Psoas muscle (tissue), 8 donors: ENCODE data around the gene GLT1D1. TPM values are rescaled to one million over a fixed set of nuclear protein-coding genes. Genes with fewer than 3 reads are reported as not detected.
A peak's percentile ranks its signal among the peaks of the same experiment; 100 is the strongest.

Source experiments
- ATAC-seq, 4 donors: fragments of 200-7000 bp; cut with Tn5 transposase; one replicate each; pipeline ENCODE4 v1.9.1; 2020; ENCODE audit warnings: moderate library complexity in 3 of 4, mild to moderate bottlenecking in 2 of 4
- DNase-seq, 2 donors: peaks; one replicate each; pipeline ENCODE4 v3.0.0-alpha.2; 2020
- H3K27ac ChIP-seq: fragments of 200-600 bp; one replicate; pipeline ENCODE4 v1.8.0; 2022
- H3K27me3 ChIP-seq, 3 donors: fragments of 200-600 bp in 1 of 3; one replicate each; pipeline versions ENCODE4 v1.6.1 to v1.8.0; 2013 to 2022; ENCODE audit warnings: low read length in 2 of 3, mild to moderate bottlenecking in 2 of 3, moderate library complexity in 1 of 3; ENCODE audit not compliant: insufficient read depth in 3 of 3
- H3K36me3 ChIP-seq, 2 donors: fragments of 200-600 bp in 1 of 2; one replicate each; pipeline versions ENCODE4 v1.6.1 to v1.8.0; 2013 to 2022; ENCODE audit warnings: low read depth in 1 of 2, mild to moderate bottlenecking in 1 of 2, moderate library complexity in 1 of 2; ENCODE audit not compliant: insufficient read depth in 1 of 2
- H3K4me1 ChIP-seq: fragments of 200-600 bp; one replicate; pipeline ENCODE4 v1.8.0; 2022
- H3K4me3 ChIP-seq: fragments of 200-600 bp; one replicate; pipeline ENCODE4 v1.8.0; 2022; ENCODE audit warnings: mild to moderate bottlenecking
- H3K9me3 ChIP-seq: fragments of 200-600 bp; one replicate; pipeline ENCODE4 v1.8.0; 2022
- WGBS, 3 donors: extraction: QIAGEN DNeasy Blood & Tissue Kit; methylation state at CpG; one replicate each; pipeline versions ENCODE4 v1.1.6 to v1.1.7; 2013; 5-methylcytosine and 5-hydroxymethylcytosine counted together
- intact Hi-C, 2 donors: fragments of 100-400 bp; cut with DNase I; formaldehyde crosslinking; loops; one replicate each; pipeline versions ENCODE4 v1.11.0 to v1.14.2; 2022
- polyA plus RNA-seq, 3 donors: library from polyadenylated mRNA; stranded (reverse); fragments of 200-250 nt; gene quantifications; one replicate each; pipeline ENCODE4 v1.2.3, GENCODE V29; 2013
- total RNA-seq, 4 donors: library from RNA; stranded (reverse); fragmentation: NEBNext Ultra II Directional in 2 of 4; extraction: Animal tissue kit (Norgen Biotek cat#: 25700) in 2 of 4; gene quantifications; one replicate each; pipeline versions ENCODE4 v1.2.1 to v1.2.4, GENCODE V29; 2021 to 2023
- TF ChIP-seq, protein P1 (sequence below): fragments of 200-600 bp; IDR thresholded peaks from one replicate; pipeline ENCODE4 v1.8.0; 2022; ENCODE audit warnings: antibody characterized with exemption
- donor health status: healthy with polysubstance abuse.
- donor health status: DM: no; HTN: no; CAD: no; lungs with moderate emphysema.
- donor health status: Bipolar disorder and iron deficiency.
- donor health status: healthy.
- donor health status: DM: yes; HTN: yes; CAD: no.
- donor health status: DM: no; HTN: no; CAD: no.
- donor health status: DM: no; HTN: no; CAD: no.
- donor health status: DM: yes; HTN: yes; CAD: no.

GLT1D1 gene
- total and polyA plus RNA-seq, 7 donors: 0.32 to 3.1 (median 0.95) TPM

GRCh38 chr12:128820253-128820652 lies 33.0 kb upstream of the GLT1D1 start:
- DNase-seq (no peak), ATAC-seq (no peak)
- 61 to 83% (median 70%) methylated on average over 6 of the region's 6 CpGs for WGBS, 3 donors
- Histone ChIP-seq H3K4me1 (peaks cover 69% of the 10 kb centered on the region), H3K9me3 (no peaks in the 10 kb centered on the region), H3K27ac (peak overlapping the region; percentile 95), H3K36me3 (peaks cover 0 to 5% of the 10 kb centered on the region in 2 donors), H3K4me3 (peak overlapping the region; percentile 38), H3K27me3 (no peaks in the 10 kb centered on the region)
- intact Hi-C loops: loop anchor here in 1 of 2 donors (5.0 kb wide), 1 partner anchor 33 kb away; no protein-coding TSS in a partner anchor
- TF ChIP-seq, protein P1, sequence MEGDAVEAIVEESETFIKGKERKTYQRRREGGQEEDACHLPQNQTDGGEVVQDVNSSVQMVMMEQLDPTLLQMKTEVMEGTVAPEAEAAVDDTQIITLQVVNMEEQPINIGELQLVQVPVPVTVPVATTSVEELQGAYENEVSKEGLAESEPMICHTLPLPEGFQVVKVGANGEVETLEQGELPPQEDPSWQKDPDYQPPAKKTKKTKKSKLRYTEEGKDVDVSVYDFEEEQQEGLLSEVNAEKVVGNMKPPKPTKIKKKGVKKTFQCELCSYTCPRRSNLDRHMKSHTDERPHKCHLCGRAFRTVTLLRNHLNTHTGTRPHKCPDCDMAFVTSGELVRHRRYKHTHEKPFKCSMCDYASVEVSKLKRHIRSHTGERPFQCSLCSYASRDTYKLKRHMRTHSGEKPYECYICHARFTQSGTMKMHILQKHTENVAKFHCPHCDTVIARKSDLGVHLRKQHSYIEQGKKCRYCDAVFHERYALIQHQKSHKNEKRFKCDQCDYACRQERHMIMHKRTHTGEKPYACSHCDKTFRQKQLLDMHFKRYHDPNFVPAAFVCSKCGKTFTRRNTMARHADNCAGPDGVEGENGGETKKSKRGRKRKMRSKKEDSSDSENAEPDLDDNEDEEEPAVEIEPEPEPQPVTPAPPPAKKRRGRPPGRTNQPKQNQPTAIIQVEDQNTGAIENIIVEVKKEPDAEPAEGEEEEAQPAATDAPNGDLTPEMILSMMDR: no peak

- TF ChIP-seq, protein P1: no peak
- DNase-seq (peak in 1 of 2 donors; percentile 64), ATAC-seq (peak in 3 of 4 donors; percentile 17 to 25 (median 19))
- H3K36me3 ChIP-seq: peaks cover 0 to 5% of the 10 kb centered on the region in 2 donors
- peak overlapping the region; percentile 95 for H3K27ac ChIP-seq
- H3K27me3 ChIP-seq: no peaks in the 10 kb centered on the region
- 44 to 64% (median 46%) methylated on average over 7 of the region's 7 CpGs for WGBS, 3 donors
- H3K4me3 ChIP-seq: peak overlapping the region; percentile 38
- peaks cover 64% of the 10 kb centered on the region for H3K4me1 ChIP-seq
- intact Hi-C loops: loop anchor here in 1 of 2 donors (5.0 kb wide), 1 partner anchor 34 kb away; no protein-coding TSS in a partner anchor
- H3K9me3 ChIP-seq: no peaks in the 10 kb centered on the region
Observed at GRCh38 chr12:128820723-128821432, 32.4 kb upstream of the GLT1D1 start.

GRCh38 chr12:128823216-128823915 lies 29.9 kb upstream of the GLT1D1 start:
- Histone ChIP-seq H3K4me3 (peak overlapping the region; percentile 95), H3K36me3 (peaks cover 0 to 5% of the 10 kb centered on the region in 2 donors), H3K27ac (peak overlapping the region; percentile 95), H3K27me3 (no peaks in the 10 kb centered on the region), H3K4me1 (peaks cover 49% of the 10 kb centered on the region), H3K9me3 (no peaks in the 10 kb centered on the region)
- peak; percentile 17 to 34 (median 24) for ATAC-seq
- WGBS, 3 donors: 0 to 1% (median 1%) methylated on average over 60 to 88 of the region's 88 CpGs
- intact Hi-C loops: loop anchor here (2.0 to 5.0 kb wide), 2 partner anchors 27 to 36 kb away; no protein-coding TSS in a partner anchor
- TF ChIP-seq, protein P1: no peak
- peak in 1 of 2 donors; percentile 63 for DNase-seq

DNA sequence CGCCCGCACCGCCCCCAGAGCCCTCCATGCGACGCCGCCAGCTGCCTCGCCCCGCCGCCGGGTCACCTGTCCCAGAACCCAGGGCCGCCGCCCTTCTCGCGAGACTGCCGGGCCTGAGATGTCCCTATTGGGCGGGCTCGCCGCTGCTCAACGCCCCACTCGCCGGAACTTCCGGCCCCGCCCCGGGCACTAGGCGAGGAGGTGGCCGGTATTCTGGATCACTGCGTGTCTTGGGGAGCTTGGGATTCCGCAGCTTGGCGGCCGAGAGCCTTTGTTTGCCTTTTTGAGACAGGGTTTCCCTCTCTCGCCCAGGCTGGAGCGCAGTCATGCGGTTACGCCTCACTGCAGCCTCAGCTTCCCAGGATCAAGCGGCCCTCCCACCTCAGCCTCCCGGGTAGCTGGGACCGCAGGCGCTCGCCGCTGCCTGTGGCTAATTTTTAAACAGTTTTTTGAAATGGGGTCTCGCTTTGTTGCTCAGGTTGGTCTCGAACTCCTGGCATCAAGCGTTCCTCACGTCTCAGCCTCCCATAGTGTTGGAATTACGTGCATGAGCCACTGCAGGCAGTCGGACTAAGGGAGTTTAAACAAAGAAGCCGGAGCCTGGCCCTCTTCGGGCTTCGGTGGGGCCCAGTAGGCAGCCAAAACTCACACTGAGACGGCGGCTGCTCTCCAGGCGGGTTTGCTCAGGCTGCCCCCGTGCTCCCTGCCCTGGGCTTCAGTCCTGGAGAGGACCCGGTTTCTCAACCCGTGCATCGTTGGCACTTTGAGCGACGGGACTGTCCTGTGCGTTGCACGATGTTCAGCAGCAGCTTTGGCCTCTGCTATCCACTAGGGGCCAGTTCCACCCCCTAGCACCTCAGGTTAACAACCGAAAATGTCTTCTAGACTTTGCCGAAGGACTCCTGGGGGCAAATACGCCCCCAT lies 29.1 kb upstream of the GLT1D1 start, which contains the start of gene SLC15A4:
TSS of gene SLC15A4 (minus strand) at position 43 of the 924 bp plus-strand sequence. CDS start at position 28, 15 bp downstream.
- Histone ChIP-seq H3K4me1 (peaks cover 41% of the 10 kb centered on the region), H3K27me3 (no peaks in the 10 kb centered on the region), H3K36me3 (peaks cover 0 to 5% of the 10 kb centered on the region in 2 donors), H3K27ac (peak within 1 kb of the TSS; percentile 95), H3K4me3 (peak within 1 kb of the TSS; percentile 95), H3K9me3 (no peaks in the 10 kb centered on the region)
- peak; percentile 98 for DNase-seq
- peak; percentile 93 to 94 (median 93) for ATAC-seq
- WGBS, 3 donors: 2 to 5% (median 5%) methylated on average over 60 to 63 of the region's 63 CpGs
- TF ChIP-seq, protein P1: no peak
- intact Hi-C loops: loop anchor here (2.0 to 5.0 kb wide), 2 partner anchors 27 to 37 kb away; no protein-coding TSS in a partner anchor
